HL-60 (cell line): ENCODE results near the gene GRB10.

Experiments used
- GABPA ChIP-seq: IDR thresholded peaks from 2 replicates; pipeline ENCODE4 v1.6.1; 2012; ENCODE audit warnings: low read depth
- TF ChIP-seq, protein P1 (sequence below): IDR thresholded peaks from one replicate; pipeline ENCODE4 v1.5.1; 2011; ENCODE audit warnings: low read length, control low read depth, inconsistent platforms; ENCODE audit not compliant: insufficient read depth
- TF ChIP-seq, protein P2 (sequence below): IDR thresholded peaks from 2 replicates; pipeline ENCODE4 v1.6.1; 2012; ENCODE audit warnings: low read depth; ENCODE audit not compliant: insufficient replicate concordance

DNA sequence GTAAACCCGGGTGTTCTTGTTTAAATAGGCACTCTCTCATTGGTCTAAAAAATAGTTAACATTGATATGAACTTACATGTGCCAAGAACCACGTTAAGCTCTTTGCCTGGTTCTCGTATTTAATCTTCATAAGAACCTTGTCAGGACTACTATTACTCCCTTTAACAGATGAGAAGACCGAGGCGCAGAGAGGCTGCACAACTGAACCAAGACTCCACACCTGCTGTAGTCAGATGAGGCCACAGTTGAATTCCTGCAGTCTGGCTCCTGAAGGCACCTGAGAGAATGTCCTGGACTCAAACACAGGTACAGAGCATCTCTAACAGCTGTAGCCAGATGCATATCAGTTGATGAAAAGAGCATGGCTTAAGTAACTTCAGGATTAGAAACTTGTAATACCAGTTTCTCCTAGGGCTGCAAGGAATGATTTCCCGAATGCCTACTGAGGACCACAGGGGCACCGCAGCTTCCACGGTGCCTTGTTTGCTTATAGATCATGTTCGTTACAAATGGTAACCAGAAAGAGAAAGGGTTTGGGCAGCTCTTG lies 227.0 kb downstream of the GRB10 start:
- TF ChIP-seq, protein P1, sequence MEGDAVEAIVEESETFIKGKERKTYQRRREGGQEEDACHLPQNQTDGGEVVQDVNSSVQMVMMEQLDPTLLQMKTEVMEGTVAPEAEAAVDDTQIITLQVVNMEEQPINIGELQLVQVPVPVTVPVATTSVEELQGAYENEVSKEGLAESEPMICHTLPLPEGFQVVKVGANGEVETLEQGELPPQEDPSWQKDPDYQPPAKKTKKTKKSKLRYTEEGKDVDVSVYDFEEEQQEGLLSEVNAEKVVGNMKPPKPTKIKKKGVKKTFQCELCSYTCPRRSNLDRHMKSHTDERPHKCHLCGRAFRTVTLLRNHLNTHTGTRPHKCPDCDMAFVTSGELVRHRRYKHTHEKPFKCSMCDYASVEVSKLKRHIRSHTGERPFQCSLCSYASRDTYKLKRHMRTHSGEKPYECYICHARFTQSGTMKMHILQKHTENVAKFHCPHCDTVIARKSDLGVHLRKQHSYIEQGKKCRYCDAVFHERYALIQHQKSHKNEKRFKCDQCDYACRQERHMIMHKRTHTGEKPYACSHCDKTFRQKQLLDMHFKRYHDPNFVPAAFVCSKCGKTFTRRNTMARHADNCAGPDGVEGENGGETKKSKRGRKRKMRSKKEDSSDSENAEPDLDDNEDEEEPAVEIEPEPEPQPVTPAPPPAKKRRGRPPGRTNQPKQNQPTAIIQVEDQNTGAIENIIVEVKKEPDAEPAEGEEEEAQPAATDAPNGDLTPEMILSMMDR = no peak
- TF ChIP-seq, protein P2, sequence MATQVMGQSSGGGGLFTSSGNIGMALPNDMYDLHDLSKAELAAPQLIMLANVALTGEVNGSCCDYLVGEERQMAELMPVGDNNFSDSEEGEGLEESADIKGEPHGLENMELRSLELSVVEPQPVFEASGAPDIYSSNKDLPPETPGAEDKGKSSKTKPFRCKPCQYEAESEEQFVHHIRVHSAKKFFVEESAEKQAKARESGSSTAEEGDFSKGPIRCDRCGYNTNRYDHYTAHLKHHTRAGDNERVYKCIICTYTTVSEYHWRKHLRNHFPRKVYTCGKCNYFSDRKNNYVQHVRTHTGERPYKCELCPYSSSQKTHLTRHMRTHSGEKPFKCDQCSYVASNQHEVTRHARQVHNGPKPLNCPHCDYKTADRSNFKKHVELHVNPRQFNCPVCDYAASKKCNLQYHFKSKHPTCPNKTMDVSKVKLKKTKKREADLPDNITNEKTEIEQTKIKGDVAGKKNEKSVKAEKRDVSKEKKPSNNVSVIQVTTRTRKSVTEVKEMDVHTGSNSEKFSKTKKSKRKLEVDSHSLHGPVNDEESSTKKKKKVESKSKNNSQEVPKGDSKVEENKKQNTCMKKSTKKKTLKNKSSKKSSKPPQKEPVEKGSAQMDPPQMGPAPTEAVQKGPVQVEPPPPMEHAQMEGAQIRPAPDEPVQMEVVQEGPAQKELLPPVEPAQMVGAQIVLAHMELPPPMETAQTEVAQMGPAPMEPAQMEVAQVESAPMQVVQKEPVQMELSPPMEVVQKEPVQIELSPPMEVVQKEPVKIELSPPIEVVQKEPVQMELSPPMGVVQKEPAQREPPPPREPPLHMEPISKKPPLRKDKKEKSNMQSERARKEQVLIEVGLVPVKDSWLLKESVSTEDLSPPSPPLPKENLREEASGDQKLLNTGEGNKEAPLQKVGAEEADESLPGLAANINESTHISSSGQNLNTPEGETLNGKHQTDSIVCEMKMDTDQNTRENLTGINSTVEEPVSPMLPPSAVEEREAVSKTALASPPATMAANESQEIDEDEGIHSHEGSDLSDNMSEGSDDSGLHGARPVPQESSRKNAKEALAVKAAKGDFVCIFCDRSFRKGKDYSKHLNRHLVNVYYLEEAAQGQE = no peak
- no peak for TF ChIP-seq GABPA
